Neural progenitor cell (in vitro differentiated cells): Measurements from ENCODE around the gene ASB2. TPM values are rescaled to one million over a fixed set of nuclear protein-coding genes. Genes with fewer than 3 reads are reported as not detected.

Experiments used
- DNase-seq: peaks from one replicate; pipeline ENCODE4 v3.0.0-alpha.2; 2016; ENCODE audit warnings: low spot score
- H2AFZ ChIP-seq: fragments of 200-600 bp; sonication (generic); replicated peaks from 2 replicates; pipeline ENCODE4 v1.6.1; 2016; ENCODE audit warnings: antibody characterized with exemption
- H3F3A ChIP-seq: fragments of 200-600 bp; sonication (generic); 2 replicates; pipeline ENCODE4 v1.6.1; 2016; ENCODE audit warnings: antibody characterized with exemption, low read depth
- H3K27ac ChIP-seq: fragments of 200-600 bp; sonication (generic); 2 replicates; pipeline ENCODE4 v1.5.1; 2016; ENCODE audit warnings: mild to moderate bottlenecking
- H3K27me3 ChIP-seq: fragments of 200-600 bp; sonication (generic); 2 replicates; pipeline ENCODE4 v1.6.1; 2016; ENCODE audit warnings: mild to moderate bottlenecking, moderate library complexity
- H3K36me3 ChIP-seq: fragments of 200-600 bp; sonication (generic); 2 replicates; pipeline ENCODE4 v1.5.1; 2016
- H3K4me1 ChIP-seq: fragments of 200-600 bp; sonication (generic); 2 replicates; pipeline ENCODE4 v1.6.1; 2016; ENCODE audit warnings: mixed run types
- H3K4me2 ChIP-seq: fragments of 200-600 bp; sonication (generic); 2 replicates; pipeline ENCODE4 v1.6.1; 2016
- H3K4me3 ChIP-seq: fragments of 200-600 bp; sonication (generic); 2 replicates; pipeline ENCODE4 v1.5.1; 2016
- H3K79me2 ChIP-seq: fragments of 200-600 bp; sonication (generic); 2 replicates; pipeline ENCODE4 v1.6.1; 2016; ENCODE audit warnings: low read depth
- H3K9ac ChIP-seq: fragments of 200-600 bp; sonication (generic); 2 replicates; pipeline ENCODE4 v1.6.1; 2016
- H3K9me3 ChIP-seq: fragments of 200-600 bp; sonication (generic); 2 replicates; pipeline ENCODE4 v1.5.1; 2016; ENCODE audit warnings: low read depth
- H4K20me1 ChIP-seq: fragments of 200-600 bp; sonication (generic); 2 replicates; pipeline ENCODE4 v1.6.1; 2016; ENCODE audit warnings: low read depth
- H3K27ac Mint-ChIP-seq: 3 replicates; pipeline ENCODE4 v1.8.0; 2021; ENCODE audit warnings: mixed read lengths
- H3K27me3 Mint-ChIP-seq: 2 replicates; pipeline ENCODE4 v1.8.0; 2022; ENCODE audit warnings: low read depth, mild to moderate bottlenecking, inconsistent platforms, moderate library complexity, mixed read lengths; ENCODE audit not compliant: insufficient read depth
- H3K36me3 Mint-ChIP-seq: 3 replicates; pipeline ENCODE4 v1.8.0; 2021; ENCODE audit warnings: mixed read lengths
- H3K4me1 Mint-ChIP-seq: 3 replicates; pipeline ENCODE4 v1.8.0; 2021; ENCODE audit warnings: mixed read lengths
- H3K4me3 Mint-ChIP-seq: 3 replicates; pipeline ENCODE4 v1.8.0; 2021; ENCODE audit warnings: mild to moderate bottlenecking, moderate library complexity, mixed read lengths
- H3K9me3 Mint-ChIP-seq: 3 replicates; pipeline ENCODE4 v1.8.0; 2020; ENCODE audit warnings: mixed read lengths
- CTCF ChIP-seq: fragments of 200-600 bp; sonication (generic); IDR thresholded peaks from 2 replicates; pipeline ENCODE4 v1.5.1; 2017; ENCODE audit warnings: antibody characterized with exemption, mild to moderate bottlenecking
- EZH2 ChIP-seq: fragments of 200-600 bp; sonication (generic); IDR thresholded peaks from 2 replicates; pipeline ENCODE4 v1.6.1; 2017; ENCODE audit warnings: antibody characterized with exemption, mild to moderate bottlenecking, moderate library complexity
- EZH2phosphoT487 ChIP-seq: fragments of 200-600 bp; sonication (generic); IDR thresholded peaks from 2 replicates; pipeline ENCODE4 v1.6.1; 2017; ENCODE audit warnings: antibody characterized with exemption
- total RNA-seq: library from RNA; depleted of rRNA; stranded (reverse); fragments of >200 nt; gene quantifications from 2 replicates; pipeline ENCODE4 v1.2.3, GENCODE V29; 2015; ENCODE audit warnings: low replicate concordance

ASB2 gene
- total RNA-seq, 1 donor from 2014 or later, result not detected

- Mint-ChIP-seq H3K36me3 (no peaks in the 10 kb centered on the region), H3K4me1 (peaks cover 44% of the 10 kb centered on the region), H3K4me3 (no peak overlapping the region), H3K27me3 (peaks cover 2% of the 10 kb centered on the region), H3K27ac (peak overlapping the region; percentile 65), H3K9me3 (no peaks in the 10 kb centered on the region)
- H2AFZ ChIP-seq, result no peak overlapping the region
- H3K36me3 ChIP-seq, result no peaks in the 10 kb centered on the region
- H3K4me2 ChIP-seq, result no peak overlapping the region
- H3K27me3 ChIP-seq, result no peaks in the 10 kb centered on the region
- no peak overlapping the region for H3K4me3 ChIP-seq
- no peaks in the 10 kb centered on the region for H3K9me3 ChIP-seq
- TF ChIP-seq CTCF, result no peak
- TF ChIP-seq EZH2phosphoT487, result no peak
- TF ChIP-seq EZH2, result no peak
- H3K27ac ChIP-seq, result no peak overlapping the region
- H3F3A ChIP-seq, result no peaks in the 10 kb centered on the region
- no peaks in the 10 kb centered on the region for H3K79me2 ChIP-seq
- no peak overlapping the region for H3K9ac ChIP-seq
- no peaks in the 10 kb centered on the region for H4K20me1 ChIP-seq
- DNase-seq, result no peak
- H3K4me1 ChIP-seq, result peaks cover 3% of the 10 kb centered on the region
Observed at GRCh38 chr14:93953739-93954515, 22.4 kb downstream of the ASB2 start.

- Histone ChIP-seq H2AFZ (no peak overlapping the region), H4K20me1 (no peaks in the 10 kb centered on the region), H3K9ac (no peak overlapping the region), H3K4me1 (peaks cover 3% of the 10 kb centered on the region), H3K27ac (no peak overlapping the region), H3K79me2 (no peaks in the 10 kb centered on the region), H3F3A (no peaks in the 10 kb centered on the region), H3K4me2 (no peak overlapping the region), H3K36me3 (no peaks in the 10 kb centered on the region), H3K4me3 (no peak overlapping the region), H3K9me3 (no peaks in the 10 kb centered on the region), H3K27me3 (no peaks in the 10 kb centered on the region)
- TF ChIP-seq EZH2 (no peak), CTCF (peak; percentile 38), EZH2phosphoT487 (no peak)
- H3K27me3 Mint-ChIP-seq, result peaks cover 2% of the 10 kb centered on the region
- H3K27ac Mint-ChIP-seq, result no peak overlapping the region
- H3K9me3 Mint-ChIP-seq, result no peaks in the 10 kb centered on the region
- DNase-seq, result peak; percentile 52
- H3K4me1 Mint-ChIP-seq, result peaks cover 47% of the 10 kb centered on the region
- no peaks in the 10 kb centered on the region for H3K36me3 Mint-ChIP-seq
- H3K4me3 Mint-ChIP-seq, result no peak overlapping the region
Observed at GRCh38 chr14:93953263-93953662, 23.1 kb downstream of the ASB2 start.

- H4K20me1 ChIP-seq, result no peaks in the 10 kb centered on the region
- no peak overlapping the region for H3K4me3 ChIP-seq
- no peaks in the 10 kb centered on the region for H3K36me3 ChIP-seq
- H3K27ac ChIP-seq, result no peak overlapping the region
- no peak overlapping the region for H3K9ac ChIP-seq
- Mint-ChIP-seq H3K4me1 (peaks cover 47% of the 10 kb centered on the region), H3K36me3 (no peaks in the 10 kb centered on the region), H3K4me3 (no peak overlapping the region), H3K27me3 (peaks cover 2% of the 10 kb centered on the region), H3K27ac (peak overlapping the region; percentile 79), H3K9me3 (no peaks in the 10 kb centered on the region)
- H3K79me2 ChIP-seq, result no peaks in the 10 kb centered on the region
- H2AFZ ChIP-seq, result no peak overlapping the region
- H3K4me1 ChIP-seq, result peaks cover 3% of the 10 kb centered on the region
- H3K9me3 ChIP-seq, result no peaks in the 10 kb centered on the region
- H3F3A ChIP-seq, result no peaks in the 10 kb centered on the region
- TF ChIP-seq CTCF, result no peak
- no peak for TF ChIP-seq EZH2phosphoT487
- no peak for TF ChIP-seq EZH2
- no peak for DNase-seq
- H3K4me2 ChIP-seq, result no peak overlapping the region
- H3K27me3 ChIP-seq, result no peaks in the 10 kb centered on the region
Observed at GRCh38 chr14:93952829-93953228, 23.5 kb downstream of the ASB2 start.
